ENCODE results near the gene SULT2A1. TPM values are rescaled to one million over a fixed set of nuclear protein-coding genes. Genes with fewer than 3 reads are reported as not detected.
"Not testable (repeated sequence)": the region's sequence is repeated elsewhere in the genome, so short reads cannot be mapped to it uniquely, and the experiment has no call there.

The SULT2A1 gene
- total RNA-seq, 1 experiment from 2014 or later: not detected

DNA sequence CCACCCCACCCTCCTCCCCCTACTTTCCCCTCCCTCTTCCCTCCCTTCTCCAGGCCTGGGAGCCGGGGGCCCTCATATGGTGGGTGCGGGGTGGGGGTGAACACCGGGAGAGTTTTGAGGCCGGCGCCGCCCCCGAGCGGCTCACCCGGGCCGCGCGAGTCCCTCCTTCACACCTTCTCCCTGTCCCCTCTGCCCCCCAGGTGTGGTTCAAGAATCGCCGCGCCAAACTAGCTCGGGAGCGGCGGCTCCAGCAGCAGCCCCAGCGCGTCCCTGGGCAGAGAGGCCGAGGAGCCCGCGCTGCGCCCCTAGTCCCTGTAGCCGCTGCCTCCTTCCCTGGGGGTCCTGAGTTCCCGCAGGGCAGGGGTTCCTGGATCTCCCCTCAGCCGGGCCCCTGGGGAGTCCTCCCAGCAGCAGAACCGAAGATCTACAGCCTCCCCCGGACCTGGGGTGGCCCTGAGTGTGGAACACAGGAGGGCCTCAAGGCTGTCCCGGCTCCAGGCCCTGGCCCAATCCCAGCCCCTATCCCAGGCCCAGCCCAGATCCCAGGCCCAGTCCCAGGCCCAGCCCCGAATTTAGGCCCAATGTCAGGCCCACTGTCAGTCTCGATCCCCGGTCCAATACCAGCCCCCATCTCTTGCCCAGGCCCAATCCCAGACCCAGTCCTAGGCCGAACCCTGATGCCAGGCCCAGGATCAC is 25.4 kb downstream of the SULT2A1 start:
- H3K4me1 Mint-ChIP-seq (ENCODE audit: insufficient read depth, unreplicated experiment): no peaks in the 10 kb centered on the region
- BruUV-seq (replicated peaks): no TSS peak
- TF ChIP-seq, protein P1, sequence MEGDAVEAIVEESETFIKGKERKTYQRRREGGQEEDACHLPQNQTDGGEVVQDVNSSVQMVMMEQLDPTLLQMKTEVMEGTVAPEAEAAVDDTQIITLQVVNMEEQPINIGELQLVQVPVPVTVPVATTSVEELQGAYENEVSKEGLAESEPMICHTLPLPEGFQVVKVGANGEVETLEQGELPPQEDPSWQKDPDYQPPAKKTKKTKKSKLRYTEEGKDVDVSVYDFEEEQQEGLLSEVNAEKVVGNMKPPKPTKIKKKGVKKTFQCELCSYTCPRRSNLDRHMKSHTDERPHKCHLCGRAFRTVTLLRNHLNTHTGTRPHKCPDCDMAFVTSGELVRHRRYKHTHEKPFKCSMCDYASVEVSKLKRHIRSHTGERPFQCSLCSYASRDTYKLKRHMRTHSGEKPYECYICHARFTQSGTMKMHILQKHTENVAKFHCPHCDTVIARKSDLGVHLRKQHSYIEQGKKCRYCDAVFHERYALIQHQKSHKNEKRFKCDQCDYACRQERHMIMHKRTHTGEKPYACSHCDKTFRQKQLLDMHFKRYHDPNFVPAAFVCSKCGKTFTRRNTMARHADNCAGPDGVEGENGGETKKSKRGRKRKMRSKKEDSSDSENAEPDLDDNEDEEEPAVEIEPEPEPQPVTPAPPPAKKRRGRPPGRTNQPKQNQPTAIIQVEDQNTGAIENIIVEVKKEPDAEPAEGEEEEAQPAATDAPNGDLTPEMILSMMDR (IDR thresholded peaks at IDR 0.05; ENCODE audit: unreplicated experiment): no peak
- no peaks in the 10 kb centered on the region for H3K36me3 Mint-ChIP-seq (ENCODE audit: insufficient read depth, unreplicated experiment)
- H3K4me3 Mint-ChIP-seq (ENCODE audit: unreplicated experiment): no peak overlapping the region
- ChIA-PET POLR2A (no interaction called here), CTCF (no interaction called here)
- H3K27me3 Mint-ChIP-seq (ENCODE audit: insufficient read depth, unreplicated experiment): no peaks in the 10 kb centered on the region
- intact Hi-C loops (cut with micrococcal nuclease): loop anchor here (5.0 kb wide), 1 partner anchor 148 kb away; the partner anchor contains the start of gene EHD2
- H3K27ac Mint-ChIP-seq (ENCODE audit: low read depth, unreplicated experiment): no peak overlapping the region
- no peak for DNase-seq (ENCODE audit: unreplicated experiment)
- no peaks in the 10 kb centered on the region for H3K9me3 Mint-ChIP-seq (ENCODE audit: unreplicated experiment)

DNA sequence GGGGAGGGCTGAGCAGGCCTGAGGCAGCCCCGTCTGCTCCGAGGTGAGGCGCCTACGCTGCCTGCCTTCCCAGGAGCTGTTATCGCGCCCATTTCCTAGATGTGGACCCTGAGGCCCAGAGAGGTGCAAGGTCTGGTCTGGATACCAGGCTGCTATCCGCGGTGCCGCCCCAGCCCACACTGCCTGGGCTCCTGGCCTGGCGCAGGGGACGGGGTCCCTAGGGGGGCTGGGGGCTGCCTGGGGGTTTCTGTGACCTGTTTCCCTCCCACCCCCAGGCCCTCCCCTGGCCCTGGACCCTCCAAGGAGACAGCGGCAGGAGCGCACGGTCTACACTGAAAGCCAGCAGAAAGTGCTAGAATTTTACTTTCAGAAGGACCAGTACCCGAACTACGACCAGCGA is 26.3 kb downstream of the SULT2A1 start:
- H3K9me3 Mint-ChIP-seq (ENCODE audit: unreplicated experiment); POLR2A ChIA-PET; BruUV-seq (replicated peaks); H3K36me3 Mint-ChIP-seq (ENCODE audit: insufficient read depth, unreplicated experiment); DNase-seq (ENCODE audit: unreplicated experiment); H3K27ac Mint-ChIP-seq (ENCODE audit: low read depth, unreplicated experiment); CTCF ChIA-PET; H3K4me3 Mint-ChIP-seq (ENCODE audit: unreplicated experiment); H3K27me3 Mint-ChIP-seq (ENCODE audit: insufficient read depth, unreplicated experiment); H3K4me1 Mint-ChIP-seq (ENCODE audit: insufficient read depth, unreplicated experiment): not testable (repeated sequence)
- intact Hi-C loops (cut with micrococcal nuclease): loop anchor here (5.0 kb wide), 1 partner anchor 148 kb away; the partner anchor contains the start of gene EHD2

GRCh38 chr19:47858646-47859285 is 27.3 kb downstream of the SULT2A1 start, which contains the start of gene TPRX2:
Gene TPRX2, plus strand, starts transcription at chr19:47859235. Its CDS starts 12 bp downstream, at chr19:47859247.
- intact Hi-C loops (cut with micrococcal nuclease); H3K4me3 Mint-ChIP-seq (ENCODE audit: unreplicated experiment); H3K27ac Mint-ChIP-seq (ENCODE audit: low read depth, unreplicated experiment); H3K4me1 Mint-ChIP-seq (ENCODE audit: insufficient read depth, unreplicated experiment); H3K27me3 Mint-ChIP-seq (ENCODE audit: insufficient read depth, unreplicated experiment); DNase-seq (ENCODE audit: unreplicated experiment); H3K36me3 Mint-ChIP-seq (ENCODE audit: insufficient read depth, unreplicated experiment); BruUV-seq (replicated peaks); POLR2A ChIA-PET; H3K9me3 Mint-ChIP-seq (ENCODE audit: unreplicated experiment): not testable (repeated sequence)
- CTCF ChIA-PET: interaction anchor here (1.1 to 1.5 kb wide), 2 partner anchors 10 to 69 kb away, joined by 3 read pairs; no protein-coding TSS in a partner anchor

- POLR2A ChIA-PET; H3K27ac Mint-ChIP-seq (ENCODE audit: low read depth, unreplicated experiment); H3K4me3 Mint-ChIP-seq (ENCODE audit: unreplicated experiment); H3K9me3 Mint-ChIP-seq (ENCODE audit: unreplicated experiment); H3K4me1 Mint-ChIP-seq (ENCODE audit: insufficient read depth, unreplicated experiment); intact Hi-C loops (cut with micrococcal nuclease); H3K36me3 Mint-ChIP-seq (ENCODE audit: insufficient read depth, unreplicated experiment); H3K27me3 Mint-ChIP-seq (ENCODE audit: insufficient read depth, unreplicated experiment); BruUV-seq (replicated peaks): not testable (repeated sequence)
- CTCF ChIA-PET: interaction anchor here (1.1 to 1.5 kb wide), 2 partner anchors 11 to 68 kb away, joined by 3 read pairs; no protein-coding TSS in a partner anchor
- DNase-seq (ENCODE audit: unreplicated experiment): peak; percentile 75
Observed at GRCh38 chr19:47858231-47858630, 27.9 kb downstream of the SULT2A1 start.

GRCh38 chr19:47854459-47854858 is 31.7 kb downstream of the SULT2A1 start:
- no peaks in the 10 kb centered on the region for H3K9me3 Mint-ChIP-seq (ENCODE audit: unreplicated experiment)
- ChIA-PET CTCF (no interaction called here), POLR2A (no interaction called here)
- intact Hi-C loops (cut with micrococcal nuclease): no loop called here
- DNase-seq (ENCODE audit: unreplicated experiment): no peak
- H3K4me1 Mint-ChIP-seq (ENCODE audit: insufficient read depth, unreplicated experiment): peaks cover 4% of the 10 kb centered on the region
- BruUV-seq (replicated peaks): no TSS peak
- H3K27me3 Mint-ChIP-seq (ENCODE audit: insufficient read depth, unreplicated experiment): peaks cover 41% of the 10 kb centered on the region
- no peak overlapping the region for H3K4me3 Mint-ChIP-seq (ENCODE audit: unreplicated experiment)
- H3K27ac Mint-ChIP-seq (ENCODE audit: low read depth, unreplicated experiment): no peak overlapping the region
- TF ChIP-seq, protein P1 (IDR thresholded peaks at IDR 0.05; ENCODE audit: unreplicated experiment): no peak
- H3K36me3 Mint-ChIP-seq (ENCODE audit: insufficient read depth, unreplicated experiment): no peaks in the 10 kb centered on the region
